Germinal center (tissue), 1 donor: ENCODE results near the gene MAP3K4.

Experiments
- DNase-seq: peaks from one replicate; pipeline ENCODE4 v3.0.0; 2012; ENCODE audit warnings: mixed read lengths, low spot score

Gene MAP3K4

DNA sequence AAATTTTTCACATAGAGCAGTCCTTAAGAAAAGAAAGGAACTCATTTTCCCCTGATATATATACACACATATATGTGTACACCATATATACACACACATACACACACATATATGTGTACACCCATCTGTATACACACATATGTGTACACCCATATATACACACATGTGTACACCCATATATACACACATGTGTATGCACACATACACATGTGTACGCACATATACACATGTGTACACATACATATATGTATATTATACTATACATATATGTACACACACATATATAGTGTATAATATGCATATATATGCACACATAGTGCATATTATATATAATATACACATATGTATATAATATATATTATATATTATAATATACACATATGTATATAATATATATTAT lies 9.1 kb downstream of the MAP3K4 start:
- DNase-seq: no peak

DNA sequence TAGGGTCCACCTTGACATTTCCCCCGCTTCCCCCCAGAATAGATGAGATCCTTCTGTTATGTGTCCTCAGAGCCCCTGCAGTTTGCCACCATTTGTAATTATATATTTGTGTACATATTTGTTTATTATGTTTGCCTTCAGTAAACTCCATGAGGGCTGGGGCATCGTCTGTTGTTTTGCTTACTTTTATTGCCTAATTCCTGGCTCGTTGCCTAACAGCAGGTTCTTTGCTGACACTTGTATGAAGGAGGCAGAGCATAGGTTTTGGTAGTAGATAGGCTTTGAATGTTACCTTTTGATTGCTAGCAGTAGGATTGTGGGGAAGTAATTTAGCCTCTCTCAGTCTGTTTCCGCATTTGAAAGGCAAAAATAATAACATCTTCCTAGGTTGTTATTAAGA lies 9.9 kb downstream of the MAP3K4 start:
- DNase-seq: no peak

DNA sequence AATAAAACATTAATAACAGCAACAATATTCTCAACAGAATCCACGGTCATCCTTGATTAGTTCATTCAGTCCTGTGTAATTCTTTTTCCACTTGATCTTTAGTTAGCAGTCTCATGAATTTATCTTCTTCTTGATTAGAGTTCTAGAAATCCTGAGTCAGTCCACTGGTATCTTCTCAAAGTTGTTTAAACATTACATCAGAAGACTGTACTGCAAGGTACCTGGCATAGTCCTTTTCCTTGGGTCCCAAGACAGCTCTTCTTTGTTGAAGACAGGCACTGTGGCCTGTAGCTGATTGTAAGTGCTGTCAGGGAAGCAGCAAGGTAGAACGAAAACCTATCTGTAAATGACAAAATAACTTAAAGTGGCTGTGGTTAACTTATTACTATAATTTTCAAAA lies 11.8 kb downstream of the MAP3K4 start:
- no peak for DNase-seq

DNA sequence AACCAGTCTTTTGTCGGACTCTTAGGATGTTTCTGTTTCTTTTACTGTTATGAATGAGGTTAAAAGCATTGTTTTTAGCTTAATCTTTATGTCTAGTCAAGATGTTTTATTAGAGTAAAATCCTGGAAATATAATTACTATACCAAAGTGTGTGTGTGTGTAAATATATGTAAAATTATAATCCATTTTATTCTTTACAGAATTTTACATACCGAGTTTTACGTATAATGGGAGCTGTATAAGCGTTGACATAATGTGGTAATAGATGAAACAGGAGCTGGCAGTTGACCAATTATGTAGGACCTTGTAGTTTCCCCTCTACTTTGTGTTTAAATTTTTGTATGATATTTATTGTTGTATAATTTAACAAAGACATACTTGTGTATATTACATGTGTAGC lies 16.7 kb downstream of the MAP3K4 start:
- no peak for DNase-seq

DNA sequence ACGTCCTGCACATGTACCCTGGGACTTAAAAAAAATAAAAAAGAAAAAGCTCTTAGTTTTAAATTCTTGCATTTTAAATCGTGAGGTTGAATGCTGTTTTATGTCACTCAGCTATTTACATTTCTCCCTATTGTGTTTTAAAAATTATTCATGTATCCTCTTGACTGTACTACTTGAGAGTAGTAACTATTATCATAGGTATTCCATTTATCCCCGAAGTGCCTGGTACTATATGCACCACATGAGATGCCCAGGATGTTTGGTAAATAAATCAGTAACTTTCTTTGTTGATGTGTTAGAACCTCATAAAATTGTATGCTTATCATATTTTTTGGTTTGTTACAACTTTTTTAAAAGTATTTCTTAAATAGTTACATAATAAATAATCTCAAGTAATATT lies 18.4 kb downstream of the MAP3K4 start:
- DNase-seq: no peak

DNA sequence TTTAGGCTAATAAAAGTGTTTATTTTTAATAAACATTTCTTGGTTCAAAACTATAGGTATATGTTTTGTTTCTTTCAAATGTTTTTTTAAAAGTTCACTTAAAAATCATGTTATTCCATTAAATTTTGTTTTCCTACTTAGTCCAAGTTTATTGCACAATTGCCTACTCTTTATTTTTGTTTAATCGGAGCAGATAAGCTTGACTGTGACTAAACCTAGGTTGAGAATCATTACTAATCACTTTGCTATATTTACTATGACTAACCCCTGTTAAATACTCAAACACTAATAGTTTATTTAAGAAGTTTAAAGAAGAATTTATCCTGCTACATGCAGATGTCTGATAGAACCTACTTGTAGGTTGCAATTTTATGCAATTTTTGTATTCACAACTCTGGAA lies 18.8 kb downstream of the MAP3K4 start:
- DNase-seq: no peak

DNA sequence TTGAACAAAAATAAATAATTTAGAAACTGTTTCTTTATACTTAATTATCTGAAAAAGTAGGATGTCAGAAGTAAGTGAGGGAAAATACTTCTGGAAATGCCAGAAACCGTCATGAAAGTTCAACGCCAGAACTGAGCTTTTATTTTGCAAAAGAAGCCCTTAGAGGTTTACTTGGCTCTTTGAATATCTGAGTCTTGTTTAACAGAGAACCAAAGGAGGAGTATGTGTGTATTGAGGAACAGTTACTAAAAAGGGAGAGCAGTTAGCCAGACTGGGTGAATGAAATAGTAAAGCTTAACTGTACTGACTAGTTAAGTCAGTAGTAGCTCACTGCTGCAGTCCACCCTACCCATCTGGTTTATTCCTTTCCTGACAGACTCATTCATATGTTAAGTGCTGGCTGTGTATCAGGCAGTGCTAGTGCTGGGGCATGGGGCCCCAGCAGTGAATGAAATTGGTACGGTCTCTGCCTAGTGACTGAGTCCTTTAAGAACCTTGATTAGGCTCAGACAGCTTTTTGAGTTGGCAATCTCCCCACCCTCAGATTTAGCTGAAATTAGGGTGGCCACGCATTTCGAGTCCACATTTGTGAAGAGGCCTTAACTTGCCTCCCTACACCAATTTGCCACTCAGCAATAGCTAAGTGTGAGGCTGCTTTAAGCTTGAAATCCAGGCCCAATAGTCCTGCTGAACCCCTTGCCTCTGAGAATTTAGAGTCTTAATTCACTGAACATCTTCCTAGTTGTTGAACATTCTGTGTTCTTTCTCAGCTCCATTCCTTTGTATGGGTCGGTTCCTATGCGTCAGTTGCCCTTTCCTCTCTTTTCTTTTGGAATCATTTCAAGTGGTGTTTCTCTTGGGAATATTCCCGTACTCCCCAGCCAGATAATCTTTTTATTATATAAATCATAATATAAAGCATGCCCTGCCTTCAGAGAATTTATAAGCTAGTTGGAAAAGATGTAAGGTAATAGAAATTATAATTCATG lies 20.2 kb downstream of the MAP3K4 start:
- no peak for DNase-seq

DNA sequence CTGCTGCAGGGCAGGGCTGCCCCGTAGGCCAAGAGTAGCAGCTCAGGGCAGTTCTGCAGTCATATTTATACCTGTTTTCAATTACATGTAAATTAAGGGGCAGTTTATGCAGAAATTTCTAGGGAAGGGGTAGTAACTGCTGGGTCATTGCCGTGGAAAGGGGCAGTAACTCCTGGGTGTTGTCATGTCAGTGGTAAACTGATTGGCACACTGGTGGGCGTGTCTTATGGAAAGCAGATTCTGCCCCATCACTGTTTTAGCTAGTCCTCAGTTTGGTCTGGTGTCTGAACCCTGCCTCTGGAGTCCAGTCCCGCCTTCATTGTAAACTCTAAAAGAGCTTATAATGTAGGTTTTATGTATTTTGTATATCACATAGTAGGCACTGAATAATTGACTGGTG lies 22.1 kb downstream of the MAP3K4 start:
- DNase-seq: no peak

DNA sequence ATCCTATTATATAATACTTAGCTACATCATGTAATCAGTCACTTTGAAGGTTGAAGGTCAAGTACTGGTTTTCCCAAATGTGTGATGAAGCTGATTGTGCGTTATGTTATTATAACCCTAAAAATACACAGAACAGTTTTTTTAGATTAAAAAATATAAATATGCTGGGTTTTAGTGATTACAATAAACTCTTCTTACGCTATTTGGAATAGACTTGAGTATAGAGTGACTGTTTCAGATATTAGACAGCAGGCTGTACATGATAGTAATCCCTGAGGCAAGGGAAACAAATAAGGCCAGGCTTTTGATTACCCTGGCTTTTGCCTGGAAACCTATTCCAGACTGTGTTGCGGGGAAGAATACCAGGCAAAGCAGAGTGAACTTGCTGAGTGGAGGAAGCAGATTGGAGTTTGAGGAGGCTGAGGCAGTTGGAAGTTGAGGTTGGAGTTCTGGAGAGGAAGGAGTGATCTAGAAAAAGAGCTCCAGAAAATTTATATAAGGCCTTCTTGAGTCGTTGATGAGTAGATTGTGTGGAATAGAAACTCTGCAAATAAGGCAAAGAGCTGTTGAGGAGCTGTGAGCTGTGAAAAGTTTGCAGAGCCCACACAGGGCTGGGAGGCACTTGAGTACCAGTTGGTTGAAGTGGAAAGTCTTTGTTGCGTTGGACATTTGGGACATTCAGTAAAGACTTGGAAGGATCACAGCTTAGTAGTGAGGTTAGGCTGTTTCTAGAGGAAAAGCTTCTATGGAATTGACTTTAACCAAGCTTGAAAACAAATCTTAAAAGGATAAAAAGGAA lies 26.4 kb downstream of the MAP3K4 start:
- DNase-seq: no peak

DNA sequence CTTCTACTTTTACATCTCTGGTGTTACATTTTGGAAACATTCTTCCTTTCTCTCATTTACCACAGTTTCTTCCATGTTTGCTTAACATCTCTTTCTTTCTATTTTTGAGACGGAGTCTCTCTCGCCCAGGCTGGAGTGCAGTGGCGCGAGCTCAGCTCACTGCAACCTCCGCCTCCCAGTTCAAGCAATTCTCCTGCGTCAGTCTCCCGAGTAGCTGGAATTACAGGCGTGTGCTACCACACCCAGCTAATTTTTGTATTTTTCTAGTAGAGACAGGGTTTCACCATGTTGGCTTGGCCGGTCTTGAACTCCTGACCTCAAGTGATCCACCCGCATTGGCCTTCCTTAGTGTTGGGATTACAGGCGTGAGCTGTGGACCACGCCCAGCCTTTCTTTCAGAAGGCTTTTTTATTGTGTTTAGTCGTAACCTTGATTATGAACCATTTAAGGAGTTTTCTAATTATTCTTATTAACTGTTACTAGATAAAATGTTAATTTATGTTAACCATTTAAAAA lies 27.8 kb downstream of the MAP3K4 start:
- no peak for DNase-seq

DNA sequence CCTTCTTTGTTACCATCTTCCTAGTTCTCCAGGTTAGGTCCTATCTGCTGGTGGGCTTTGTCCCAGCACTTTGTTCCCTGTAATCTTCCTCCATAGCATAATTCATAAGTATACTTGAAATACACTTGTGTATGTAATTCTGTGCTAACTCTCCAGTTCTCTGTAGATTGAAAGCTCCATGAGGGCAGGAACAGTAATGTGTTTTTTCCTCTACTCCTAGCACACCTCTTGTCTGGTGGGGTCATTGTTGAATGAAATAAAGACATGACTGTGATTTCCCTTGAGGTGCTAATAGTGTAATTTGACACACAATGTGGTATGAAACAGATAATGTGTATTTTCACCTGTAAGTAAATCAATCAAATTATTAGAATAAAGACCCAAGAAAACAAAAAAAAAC lies 30.0 kb downstream of the MAP3K4 start:
- no peak for DNase-seq

DNA sequence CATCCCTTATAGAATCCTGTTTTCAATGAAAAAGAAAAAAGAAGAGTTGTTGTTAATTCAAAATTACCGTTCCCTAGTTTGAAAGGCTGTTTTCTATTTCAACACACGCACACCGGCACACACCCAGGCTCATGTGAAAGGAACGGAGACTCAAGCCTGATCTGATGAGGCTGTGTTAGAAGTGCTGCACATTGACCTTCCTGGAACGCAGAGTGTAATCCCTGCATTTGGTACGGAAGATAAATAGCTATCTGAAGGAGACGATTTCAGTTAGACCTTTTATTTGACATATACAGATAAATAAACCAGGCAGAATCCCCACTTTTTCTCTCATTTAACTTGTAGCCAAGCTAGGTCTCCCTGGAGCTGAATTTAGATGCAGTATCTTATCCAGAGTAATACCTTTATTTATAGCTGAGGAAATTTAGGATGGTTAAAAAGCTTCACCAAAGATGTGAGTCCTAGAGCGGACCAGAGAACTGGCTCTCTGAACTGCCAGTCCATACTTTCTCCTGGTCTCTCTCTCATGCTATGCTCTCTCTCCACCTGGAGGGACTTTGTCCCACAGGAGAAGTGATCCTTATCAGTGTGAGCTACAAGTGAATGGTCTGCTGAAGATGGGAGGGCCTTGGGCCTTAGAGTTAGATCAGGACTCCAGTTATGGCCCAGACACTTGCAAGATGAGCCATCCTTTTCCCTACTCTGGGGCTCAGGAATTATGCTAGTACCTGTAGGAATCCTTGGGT lies 30.6 kb downstream of the MAP3K4 start:
- no peak for DNase-seq

DNA sequence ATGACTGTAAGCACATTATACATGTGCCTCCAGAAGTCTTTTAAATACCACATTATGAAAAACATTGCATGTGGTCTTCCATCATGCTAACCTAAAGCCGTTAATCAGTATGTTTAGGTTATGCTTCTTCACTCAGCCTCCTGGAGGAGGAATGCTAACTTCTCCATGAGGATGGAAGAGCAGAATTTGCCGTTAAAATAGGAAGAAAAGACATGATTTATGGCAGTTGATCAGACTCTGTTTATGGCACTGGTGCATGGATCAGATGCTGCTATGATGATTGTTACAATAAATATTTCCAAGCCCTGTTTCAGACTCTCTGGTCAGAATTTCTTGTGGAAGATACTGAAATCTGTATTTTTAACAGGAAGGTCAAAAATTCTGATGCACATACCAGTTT lies 31.7 kb downstream of the MAP3K4 start:
- no peak for DNase-seq

DNA sequence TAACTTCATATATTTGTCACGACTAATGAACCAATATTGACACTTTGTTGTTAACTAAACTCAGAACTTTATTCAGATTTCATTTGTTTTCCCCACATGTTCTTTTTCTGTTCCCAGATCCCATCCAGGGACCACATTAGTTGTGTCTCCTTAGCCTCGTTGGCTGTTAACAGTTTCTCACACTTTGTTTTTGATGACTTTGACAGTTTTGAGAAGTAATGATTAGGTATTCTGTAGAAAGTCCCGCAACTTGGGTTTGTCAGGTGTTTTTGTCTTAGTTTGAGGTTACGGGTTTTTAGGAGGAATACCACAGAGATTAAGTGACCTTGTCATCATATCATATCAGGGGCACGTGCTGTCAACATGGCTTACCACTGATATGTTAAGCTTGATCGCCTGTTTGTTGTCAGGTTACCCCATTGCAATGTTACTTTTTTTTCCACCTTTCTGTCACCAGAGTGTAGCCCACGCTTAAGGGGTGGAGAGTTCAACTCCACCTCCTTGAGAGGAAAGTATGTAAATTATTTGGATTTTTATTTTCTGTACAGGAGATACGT lies 32.9 kb downstream of the MAP3K4 start:
- no peak for DNase-seq

DNA sequence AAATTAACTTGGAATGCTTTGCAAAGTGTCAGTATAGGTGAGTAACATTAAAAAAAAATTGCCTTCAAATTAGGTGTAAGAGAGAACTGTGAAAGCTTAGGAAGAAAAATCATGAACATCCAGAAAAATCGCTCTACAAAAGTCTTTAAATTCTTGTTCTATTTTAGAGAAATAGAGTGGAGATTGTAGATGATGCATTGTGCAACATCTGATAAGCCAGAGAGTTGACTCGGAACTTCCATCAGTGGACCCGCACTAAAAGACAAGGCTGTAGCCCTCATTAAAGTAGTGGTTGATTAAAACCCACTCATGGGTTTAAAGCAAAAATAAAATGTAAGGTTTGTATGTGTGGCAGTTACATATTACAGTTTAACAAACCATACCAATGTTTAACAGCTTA lies 35.8 kb downstream of the MAP3K4 start:
- DNase-seq: no peak

DNA sequence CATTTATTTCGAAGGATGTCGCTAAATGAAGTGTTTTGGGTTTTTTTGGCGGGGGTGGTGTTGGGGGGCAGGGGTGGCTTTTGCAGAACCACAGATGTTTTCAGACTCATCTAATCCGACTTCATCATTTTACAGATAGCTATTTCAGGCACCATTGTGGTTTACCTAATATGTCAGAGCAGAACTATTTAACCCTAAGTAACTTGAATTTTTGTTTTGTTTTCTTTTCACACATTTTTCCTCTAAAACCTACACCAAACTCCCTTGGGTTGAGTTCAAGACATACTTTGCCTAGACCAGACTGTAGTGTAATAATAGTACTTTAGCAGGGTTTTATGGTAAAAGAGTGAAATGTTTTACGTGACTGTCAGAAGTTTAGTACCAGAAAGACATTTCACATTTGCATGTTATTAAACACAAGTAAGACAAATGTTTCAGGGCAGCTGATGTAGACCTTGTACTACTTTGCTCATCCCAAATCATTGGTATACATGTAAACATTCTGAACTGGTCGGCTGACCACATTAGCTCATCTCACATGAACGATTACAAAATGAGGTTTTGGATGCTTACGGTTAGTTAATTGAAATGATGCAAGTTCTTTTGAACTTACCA lies 37.7 kb downstream of the MAP3K4 start:
- DNase-seq: peak; percentile 6

DNA sequence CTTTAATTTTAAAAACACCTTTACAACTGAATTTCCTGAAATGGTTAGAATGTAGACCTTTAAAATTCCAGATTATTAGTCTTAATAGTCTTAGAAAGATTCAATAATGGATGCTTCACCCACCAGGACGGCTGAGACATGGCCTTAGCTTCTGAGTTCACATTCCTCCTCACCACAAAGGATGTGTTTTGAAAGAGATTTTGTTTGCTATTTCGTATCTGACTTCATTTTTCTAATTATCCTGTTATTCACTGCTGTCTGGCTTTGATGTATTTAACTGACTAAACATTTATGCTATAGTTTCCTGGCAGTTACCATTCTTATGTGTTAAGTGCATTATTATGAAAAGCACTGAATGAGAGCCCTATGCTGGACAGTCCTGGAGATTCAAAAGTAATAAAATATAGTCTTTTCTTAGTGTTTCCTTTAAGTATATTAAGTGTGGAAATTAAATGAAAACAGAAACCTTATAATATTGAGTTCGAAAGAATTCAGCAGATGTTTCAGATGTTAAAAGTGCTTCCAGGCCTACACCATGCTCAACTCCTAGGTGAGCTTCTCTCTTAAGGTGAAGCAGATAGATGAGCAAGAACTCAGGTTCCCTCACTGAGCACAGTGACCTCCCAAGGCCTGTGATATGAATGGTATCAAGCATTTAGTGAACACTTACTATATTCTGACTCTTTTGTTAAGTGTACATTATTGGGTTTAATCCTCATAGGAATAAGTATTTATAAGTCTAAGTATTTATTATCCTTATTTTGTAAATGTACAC lies 40.3 kb downstream of the MAP3K4 start:
- no peak for DNase-seq

DNA sequence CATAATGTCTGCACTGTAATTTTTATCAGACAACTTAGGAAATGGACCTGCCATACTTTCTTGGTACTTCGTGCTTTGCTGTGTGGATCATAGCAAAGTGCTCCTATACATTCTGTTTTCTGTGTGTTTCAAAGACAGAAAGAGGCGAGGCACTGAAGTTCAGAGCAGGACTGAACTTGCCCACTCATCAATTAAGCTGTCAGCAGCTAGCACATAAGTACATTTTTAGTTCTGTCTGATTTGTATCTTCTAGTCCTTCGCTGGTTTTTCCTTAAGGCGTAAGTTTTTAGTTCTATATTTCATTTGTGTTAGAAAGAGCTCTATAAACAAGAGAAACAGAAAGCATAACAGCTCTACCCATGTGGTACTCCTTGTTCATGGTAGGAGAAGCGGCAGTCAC lies 42.1 kb downstream of the MAP3K4 start:
- DNase-seq: no peak

DNA sequence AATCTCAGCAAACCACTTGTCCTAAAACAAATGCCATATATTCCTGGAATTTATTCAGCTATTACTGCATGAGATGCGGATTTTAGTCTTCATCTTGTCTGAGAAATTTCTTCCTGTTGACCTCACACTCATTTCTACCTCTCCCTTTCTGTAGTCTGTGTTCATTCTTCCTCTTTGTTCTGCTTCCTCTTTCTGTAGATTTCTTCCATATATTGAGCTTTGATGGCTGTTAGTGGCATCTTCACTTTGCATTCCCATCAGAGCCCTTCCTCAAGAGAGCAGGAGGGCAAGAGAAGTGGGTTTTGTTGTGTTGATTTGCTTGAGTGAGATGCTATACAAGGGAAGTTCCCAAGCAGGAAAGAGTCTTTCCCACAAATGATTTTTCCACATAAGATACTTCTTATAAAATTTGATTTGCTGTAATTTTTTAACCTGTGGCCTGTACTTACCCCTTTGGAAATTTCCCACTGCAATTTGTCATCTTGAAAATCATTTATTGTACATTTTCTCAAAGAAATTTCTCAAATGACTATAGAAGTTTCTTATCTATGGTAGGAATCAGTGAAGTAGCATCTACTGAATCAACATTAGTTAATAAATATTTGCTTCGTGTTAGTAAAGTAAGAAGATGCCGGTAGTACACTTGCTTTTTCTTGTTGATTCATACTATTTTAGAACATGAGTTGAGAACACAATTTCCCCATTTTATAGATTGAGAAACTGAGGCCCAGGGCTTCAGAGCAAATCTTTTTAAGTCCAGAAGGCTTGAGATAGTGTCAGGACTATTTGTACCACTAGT lies 43.8 kb downstream of the MAP3K4 start:
- DNase-seq: peak; percentile 8

DNA sequence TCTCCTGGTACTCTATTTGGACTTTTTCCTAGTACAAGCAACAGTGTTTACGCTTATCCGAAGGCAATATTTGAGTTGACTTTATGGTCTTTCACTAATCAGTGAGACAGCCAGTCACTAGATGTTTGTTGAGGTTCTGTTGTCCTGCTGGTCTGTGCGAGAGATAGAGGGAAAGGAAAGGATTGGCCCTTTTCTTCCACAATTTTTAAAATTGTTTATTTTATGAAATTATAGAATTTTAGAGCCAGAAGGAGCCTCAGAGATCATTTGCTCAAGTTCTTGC lies 44.4 kb downstream of the MAP3K4 start:
- DNase-seq: no peak
